Adipose tissue (tissue), 3 donors: ENCODE measurements around the gene SLF2. TPM values are rescaled to one million over a fixed set of nuclear protein-coding genes. Genes with fewer than 3 reads are reported as not detected.

ENCODE experiments used
- polyA plus RNA-seq, 3 donors: library from polyadenylated mRNA; stranded (reverse); fragments of 200-250 nt; gene quantifications; one replicate each; pipeline ENCODE4 v1.2.3, GENCODE V29; 2013
- donor health status: healthy with polysubstance abuse.
- donor health status: Bipolar disorder and iron deficiency.
- donor health status: healthy.

The SLF2 gene
- polyA plus RNA-seq, 3 donors = 4.8 to 8.7 (median 6.1) TPM

Other genes starting within 250 kb of the SLF2 start
- gene PAX2, start 167.4 kb upstream of the SLF2 start, polyA plus RNA-seq = under 1 TPM in 1 of 3 donors, not detected in 2; 0.17 TPM
- gene SEMA4G, start 56.5 kb downstream of the SLF2 start, polyA plus RNA-seq = 10 to 100 TPM in 1 of 3 donors, 1 to 10 TPM in 2; 1.6 to 10.0 (median 2.3) TPM
- 100 to 1,000 TPM in 1 of 3 donors, 10 to 100 TPM in 2; 76.5 to 109 (median 96.3) TPM for gene MRPL43, start 74.5 kb downstream of the SLF2 start, polyA plus RNA-seq
- gene TWNK, start 74.6 kb downstream of the SLF2 start, polyA plus RNA-seq = 1 to 10 TPM; 3.7 to 9.0 (median 4.9) TPM
- 100 to 1,000 TPM in 1 of 3 donors, 10 to 100 TPM in 2; 22.4 to 105 (median 91.5) TPM for gene LZTS2, start 86.8 kb downstream of the SLF2 start, polyA plus RNA-seq
- 1 to 10 TPM in 2 of 3 donors, under 1 TPM in 1; 0.25 to 3.3 (median 2.3) TPM for gene PDZD7, start 118.2 kb downstream of the SLF2 start, polyA plus RNA-seq
- gene SFXN3, start 118.3 kb downstream of the SLF2 start, polyA plus RNA-seq = 10 to 100 TPM; 17.0 to 47.8 (median 27.0) TPM
- gene KAZALD1, start 149.0 kb downstream of the SLF2 start, polyA plus RNA-seq = 1 to 10 TPM; 1.2 to 9.2 (median 3.1) TPM
- gene TLX1, start 218.3 kb downstream of the SLF2 start, polyA plus RNA-seq = under 1 TPM in 2 of 3 donors, not detected in 1; 0.02 to 0.09 TPM